CD14-positive monocyte (primary cell): ENCODE data around the gene NTRK2. TPM values are rescaled to one million over a fixed set of nuclear protein-coding genes. Genes with fewer than 3 reads are reported as not detected.

Experiments
- DNase-seq, 3 donors: peaks; one replicate each; pipeline ENCODE4 v3.0.0-alpha.2; 2011 to 2022
- H2AFZ ChIP-seq: 2 replicates; pipeline ENCODE4 v1.6.0; 2012; ENCODE audit warnings: mild to moderate bottlenecking, low read depth, low read length, inconsistent platforms; ENCODE audit not compliant: insufficient read depth, poor library complexity, severe bottlenecking
- H3K27ac ChIP-seq, 2 donors: 1 replicate in 1 of 2; 2 replicates in 1 of 2; pipeline ENCODE4 v1.5.1; 2012 to 2013; ENCODE audit warnings: low read length in 2 of 2, control low read depth in 1 of 2, inconsistent platforms in 1 of 2, low read depth in 1 of 2, mild to moderate bottlenecking in 1 of 2
- H3K27me3 ChIP-seq, 2 donors: one replicate each; pipeline versions ENCODE4 v1.6.0 to v1.6.1; 2011 to 2013; ENCODE audit warnings: low read length in 2 of 2; ENCODE audit not compliant: control insufficient read depth in 2 of 2, insufficient read depth in 2 of 2
- H3K36me3 ChIP-seq, 2 donors: replicated peaks in 1 of 2; 1 replicate in 1 of 2; 2 replicates in 1 of 2; pipeline versions ENCODE4 v1.5.1 to v1.6.1; 2012 to 2013; ENCODE audit warnings: low read length in 2 of 2, control low read depth in 1 of 2, inconsistent platforms in 1 of 2, mild to moderate bottlenecking in 1 of 2; ENCODE audit not compliant: insufficient read depth in 2 of 2, control insufficient read depth in 1 of 2
- H3K4me1 ChIP-seq, 2 donors: 1 replicate in 1 of 2; 2 replicates in 1 of 2; pipeline versions ENCODE4 v1.5.1 to v1.6.1; 2012 to 2013; ENCODE audit warnings: low read length in 2 of 2, control low read depth in 1 of 2, inconsistent platforms in 1 of 2, mild to moderate bottlenecking in 1 of 2, moderate library complexity in 1 of 2; ENCODE audit not compliant: insufficient read depth in 2 of 2, control insufficient read depth in 1 of 2
- H3K4me2 ChIP-seq: replicated peaks from 2 replicates; pipeline ENCODE3; 2012; ENCODE audit warnings: low read length, moderate library complexity, mild to moderate bottlenecking; ENCODE audit not compliant: poor library complexity, severe bottlenecking; ENCODE audit errors: extremely low read depth
- H3K4me3 ChIP-seq, 3 experiments: fragments of 200-600 bp in 1 of 3; sonication (generic) in 1 of 3; replicated peaks in 1 of 3; 1 replicate in 2 of 3; 2 replicates in 1 of 3; pipeline ENCODE4 v1.5.1; 2011 to 2013; ENCODE audit warnings: low read length in 3 of 3, mild to moderate bottlenecking in 3 of 3, control low read depth in 2 of 3, low read depth in 2 of 3, inconsistent platforms in 1 of 3, moderate library complexity in 1 of 3
- H3K79me2 ChIP-seq: 2 replicates; pipeline ENCODE4 v1.6.0; 2012; ENCODE audit warnings: mild to moderate bottlenecking, control low read depth, inconsistent platforms, low read length, moderate library complexity; ENCODE audit not compliant: insufficient read depth
- H3K9ac ChIP-seq: 2 replicates; pipeline ENCODE4 v1.6.0; 2017; ENCODE audit warnings: low read length, mild to moderate bottlenecking; ENCODE audit not compliant: insufficient read depth, poor library complexity, severe bottlenecking
- H3K9me3 ChIP-seq, 2 donors: replicated peaks in 1 of 2; 1 replicate in 1 of 2; 2 replicates in 1 of 2; pipeline versions ENCODE4 v1.5.1 to v1.6.1; 2012 to 2013; ENCODE audit warnings: low read length in 2 of 2, control low read depth in 1 of 2; ENCODE audit not compliant: control insufficient read depth in 1 of 2, insufficient read depth in 1 of 2
- H4K20me1 ChIP-seq: 2 replicates; pipeline ENCODE4 v1.6.0; 2012; ENCODE audit warnings: mild to moderate bottlenecking, low read length, control low read depth, moderate library complexity; ENCODE audit not compliant: insufficient read depth
- H3K27ac Mint-ChIP-seq, 7 donors: one replicate each; pipeline ENCODE4 v1.8.0; 2020; ENCODE audit warnings: mild to moderate bottlenecking in 7 of 7, mixed read lengths in 7 of 7, moderate library complexity in 6 of 7, inconsistent platforms in 2 of 7
- H3K27me3 Mint-ChIP-seq, 3 donors: one replicate each; pipeline ENCODE4 v1.8.0; 2021 to 2022; ENCODE audit warnings: low read depth in 3 of 3, mild to moderate bottlenecking in 3 of 3, mixed read lengths in 3 of 3, moderate library complexity in 3 of 3, inconsistent platforms in 1 of 3
- H3K36me3 Mint-ChIP-seq, 2 donors: one replicate each; pipeline ENCODE4 v1.8.0; 2020; ENCODE audit warnings: mixed read lengths in 2 of 2, inconsistent platforms in 1 of 2, mild to moderate bottlenecking in 1 of 2
- H3K4me1 Mint-ChIP-seq: one replicate; pipeline ENCODE4 v1.8.0; 2020; ENCODE audit warnings: mild to moderate bottlenecking, mixed read lengths
- H3K4me3 Mint-ChIP-seq, 2 donors: one replicate each; pipeline ENCODE4 v1.8.0; 2020; ENCODE audit warnings: mild to moderate bottlenecking in 2 of 2, mixed read lengths in 2 of 2, moderate library complexity in 1 of 2
- H3K9me3 Mint-ChIP-seq, 7 donors: one replicate each; pipeline ENCODE4 v1.8.0; 2020 to 2022; ENCODE audit warnings: mixed read lengths in 7 of 7, mild to moderate bottlenecking in 6 of 7, moderate library complexity in 6 of 7, inconsistent platforms in 2 of 7
- CTCF ChIP-seq: fragments of 200-600 bp; IDR thresholded peaks from one replicate; pipeline ENCODE4 v1.8.0; 2022; ENCODE audit warnings: antibody characterized with exemption, mild to moderate bottlenecking
- WGBS: methylation state at CpG from one replicate; pipeline ENCODE4 v1.1.5; 2013; ENCODE audit warnings: missing lambda C conversion rate; ENCODE audit not compliant: insufficient coverage; 5-methylcytosine and 5-hydroxymethylcytosine counted together
- intact Hi-C, 2 donors: fragments of 100-400 bp; cut with micrococcal nuclease; formaldehyde crosslinking; loops; one replicate each; pipeline versions ENCODE4 v1.15.0 to v1.15.1; 2023
- polyA plus RNA-seq, 3 donors: library from polyadenylated mRNA; depleted of rRNA in 1 of 3; unstranded in 2 of 3; stranded (reverse) in 1 of 3; fragments of 300-500 nt in 2 of 3; fragments of >200 nt in 1 of 3; fragmentation: Illumina TruSeq in 2 of 3; gene quantifications; 1 replicate in 2 of 3; 2 replicates in 1 of 3; pipeline ENCODE4 v1.2.3, GENCODE V29; 2012 to 2021

The NTRK2 gene
- polyA plus RNA-seq, 3 donors, result not detected

GRCh38 chr9:84698323-84698722, 28.8 kb downstream of the NTRK2 start:
- Histone ChIP-seq H3K27ac (no peak overlapping the region), H3K27me3 (no peaks in the 10 kb centered on the region), H3K36me3 (no peaks in the 10 kb centered on the region), H3K4me2 (no peak overlapping the region), H3K4me1 (no peaks in the 10 kb centered on the region), H3K4me3 (no peak overlapping the region), H4K20me1 (no peaks in the 10 kb centered on the region), H3K9me3 (no peaks in the 10 kb centered on the region), H3K9ac (no peak overlapping the region), H2AFZ (no peak overlapping the region), H3K79me2 (no peaks in the 10 kb centered on the region)
- Mint-ChIP-seq H3K27me3 (peaks cover 2 to 18% (median 8%) of the 10 kb centered on the region in 3 donors), H3K36me3 (no peaks in the 10 kb centered on the region), H3K27ac (no peak overlapping the region), H3K4me1 (no peaks in the 10 kb centered on the region), H3K9me3 (no peaks in the 10 kb centered on the region), H3K4me3 (no peak overlapping the region)
- no CpG with 5 or more reads among the region's 2 CpGs for WGBS
- TF ChIP-seq CTCF, result no peak
- intact Hi-C loops, result no loop called here
- DNase-seq, result no peak

GRCh38 chr9:84699984-84700383, 30.5 kb downstream of the NTRK2 start:
- no peak overlapping the region for H3K4me3 Mint-ChIP-seq
- Histone ChIP-seq H3K27ac (no peak overlapping the region), H3K4me2 (no peak overlapping the region), H3K4me3 (no peak overlapping the region), H3K4me1 (no peaks in the 10 kb centered on the region), H3K36me3 (no peaks in the 10 kb centered on the region), H3K27me3 (no peaks in the 10 kb centered on the region), H3K9me3 (no peaks in the 10 kb centered on the region), H4K20me1 (no peaks in the 10 kb centered on the region), H3K79me2 (no peaks in the 10 kb centered on the region), H3K9ac (no peak overlapping the region), H2AFZ (no peak overlapping the region)
- no CpG with 5 or more reads among the region's 1 CpG for WGBS
- H3K4me1 Mint-ChIP-seq, result no peaks in the 10 kb centered on the region
- peaks cover 4 to 15% (median 10%) of the 10 kb centered on the region in 3 donors for H3K27me3 Mint-ChIP-seq
- intact Hi-C loops, result no loop called here
- no peak for DNase-seq
- no peak for TF ChIP-seq CTCF
- no peaks in the 10 kb centered on the region for H3K36me3 Mint-ChIP-seq
- no peaks in the 10 kb centered on the region for H3K9me3 Mint-ChIP-seq
- no peak overlapping the region for H3K27ac Mint-ChIP-seq
